SK-N-SH (cell line): Measurements from ENCODE around the gene RNF215. TPM values are rescaled to one million over a fixed set of nuclear protein-coding genes. Genes with fewer than 3 reads are reported as not detected.

ENCODE experiments used
- CTCF ChIA-PET: fragments of 300-600, 350-600 bp; formaldehyde crosslinking; extraction: SDS; loops from one replicate; lab custom pipeline; 2021; lab: Yijun Ruan, JAX
- POLR2A ChIA-PET: fragments of 350-600 bp; sonication (Branson Sonifier 250); formaldehyde crosslinking; extraction: SDS; loops from one replicate; lab custom pipeline; 2020; ENCODE audit warnings: antibody characterized with exemption, inconsistent platforms; lab: Yijun Ruan, JAX
- DNase-seq: peaks from one replicate; pipeline ENCODE4 v3.0.0; 2012
- H2AFZ ChIP-seq: fragments of 200-600 bp; sonication (generic); 2 replicates; pipeline ENCODE4 v1.8.1; 2016; ENCODE audit warnings: antibody characterized with exemption, mild to moderate bottlenecking, low read depth
- H3F3A ChIP-seq: fragments of 200-600 bp; sonication (generic); replicated peaks from 2 replicates; pipeline ENCODE3; 2016; ENCODE audit warnings: antibody characterized with exemption, mild to moderate bottlenecking; ENCODE audit not compliant: insufficient read depth
- H3K27ac ChIP-seq, 2 experiments: fragments of 200-500 bp in 1 of 2; fragments of 200-600 bp in 1 of 2; sonication (Bioruptor generic) in 1 of 2; sonication (generic), shearing (Covaris generic) in 1 of 2; 2 replicates each; pipeline versions ENCODE4 v1.5.1 to v1.6.1; 2014 to 2016; ENCODE audit warnings: low read depth in 2 of 2, inconsistent platforms in 1 of 2, low read length in 1 of 2, mild to moderate bottlenecking in 1 of 2, mixed read lengths in 1 of 2
- H3K27me3 ChIP-seq: fragments of 200-600 bp; sonication (generic), shearing (Covaris generic); 2 replicates; pipeline ENCODE4 v1.6.1; 2016; ENCODE audit warnings: mixed run types; ENCODE audit not compliant: insufficient read depth
- H3K36me3 ChIP-seq, 2 experiments: fragments of 200-500 bp in 1 of 2; fragments of 200-600 bp in 1 of 2; sonication (Bioruptor generic) in 1 of 2; sonication (generic) in 1 of 2; replicated peaks in 1 of 2; 2 replicates each; pipeline versions ENCODE3 to v1.5.1; 2014 to 2016; ENCODE audit warnings: low read length in 1 of 2, mild to moderate bottlenecking in 1 of 2; ENCODE audit not compliant: insufficient read depth in 2 of 2, control insufficient read depth in 1 of 2
- H3K4me1 ChIP-seq, 2 experiments: fragments of 200-500 bp in 1 of 2; fragments of 200-600 bp in 1 of 2; sonication (Bioruptor generic) in 1 of 2; sonication (generic), shearing (Covaris generic) in 1 of 2; 2 replicates each; pipeline versions ENCODE4 v1.5.1 to v1.6.1; 2014 to 2016; ENCODE audit warnings: low read depth in 1 of 2, low read length in 1 of 2, mixed run types in 1 of 2; ENCODE audit not compliant: insufficient read depth in 2 of 2, control insufficient read depth in 1 of 2
- H3K4me2 ChIP-seq: fragments of 200-600 bp; sonication (generic), shearing (Covaris generic); 2 replicates; pipeline ENCODE4 v1.6.1; 2017; ENCODE audit warnings: mixed run types
- H3K4me3 ChIP-seq, 2 experiments: fragments of 200-500 bp in 1 of 2; fragments of 200-600 bp in 1 of 2; sonication (Bioruptor generic) in 1 of 2; sonication (generic), shearing (Covaris generic) in 1 of 2; 2 replicates each; pipeline versions ENCODE4 v1.5.1 to v1.8.1; 2014 to 2016; ENCODE audit warnings: low read depth in 2 of 2, inconsistent platforms in 1 of 2, low read length in 1 of 2, mild to moderate bottlenecking in 1 of 2, mixed read lengths in 1 of 2, moderate library complexity in 1 of 2
- H3K79me2 ChIP-seq: fragments of 200-600 bp; sonication (generic); 2 replicates; pipeline ENCODE4 v1.8.1; 2017; ENCODE audit warnings: mild to moderate bottlenecking; ENCODE audit not compliant: insufficient read depth
- H3K9ac ChIP-seq: fragments of 200-600 bp; sonication (generic); 2 replicates; pipeline ENCODE4 v1.6.1; 2017; ENCODE audit warnings: mixed run types
- H3K9me2 ChIP-seq: fragments of 200-600 bp; sonication (generic); 2 replicates; pipeline ENCODE4 v1.6.1; 2017; ENCODE audit warnings: mixed run types
- H3K9me3 ChIP-seq: fragments of 200-600 bp; sonication (generic); 2 replicates; pipeline ENCODE4 v1.6.1; 2017; ENCODE audit warnings: mixed run types, mild to moderate bottlenecking, moderate library complexity
- H4K20me1 ChIP-seq: fragments of 200-600 bp; sonication (generic); 2 replicates; pipeline ENCODE4 v1.6.1; 2017; ENCODE audit warnings: mild to moderate bottlenecking, mixed run types; ENCODE audit not compliant: insufficient read depth
- ELF1 ChIP-seq: IDR thresholded peaks from 2 replicates; pipeline ENCODE4 v1.4.0; 2012
- FOXJ3 ChIP-seq: sonication (generic); formaldehyde crosslinking; IDR thresholded peaks from 2 replicates; pipeline ENCODE4 v1.5.1; 2020; ENCODE audit warnings: mild to moderate bottlenecking, missing genetic modification reagents
- GABPA ChIP-seq: IDR thresholded peaks from 2 replicates; pipeline ENCODE4 v1.4.0; 2012; ENCODE audit warnings: low read depth, mild to moderate bottlenecking
- JUND ChIP-seq: IDR thresholded peaks from 2 replicates; pipeline ENCODE4 v1.4.0; 2012
- MEF2A ChIP-seq: IDR thresholded peaks from 2 replicates; pipeline ENCODE4 v1.4.0; 2012; ENCODE audit warnings: low read depth, borderline replicate concordance
- NFIC ChIP-seq: IDR thresholded peaks from 2 replicates; pipeline ENCODE4 v1.4.0; 2012; ENCODE audit warnings: borderline replicate concordance
- NRF1 ChIP-seq: IDR thresholded peaks from 2 replicates; pipeline ENCODE4 v1.6.1; 2012; ENCODE audit warnings: low read depth, mild to moderate bottlenecking, low read length
- RCOR1 ChIP-seq: fragments of 150-350 bp; IDR thresholded peaks from 2 replicates; pipeline ENCODE4 v1.6.1; 2017; ENCODE audit warnings: antibody characterized with exemption, low read length
- RXRA ChIP-seq: IDR thresholded peaks from 2 replicates; pipeline ENCODE4 v1.4.0; 2012; ENCODE audit warnings: low read depth, mild to moderate bottlenecking, borderline replicate concordance
- SIN3A ChIP-seq: IDR thresholded peaks from 2 replicates; pipeline ENCODE4 v1.6.1; 2012; ENCODE audit warnings: low read depth, mild to moderate bottlenecking, low read length, moderate library complexity, borderline replicate concordance
- SMC3 ChIP-seq: IDR thresholded peaks from 2 replicates; pipeline ENCODE4 v1.6.1; 2012; ENCODE audit warnings: low read depth, low read length, improper control_type of control experiment
- WGBS: methylation state at CpG from one replicate; pipeline ENCODE4 v1.1.6; 2017; ENCODE audit warnings: low lambda C conversion rate; 5-methylcytosine and 5-hydroxymethylcytosine counted together
- polyA plus RNA-seq, 3 experiments: library from polyadenylated mRNA; depleted of rRNA; stranded (reverse); fragments of >200 nt; gene quantifications; 2 replicates each; pipeline ENCODE4 v1.2.3, GENCODE V29; 2012
- TF ChIP-seq, protein P1 (sequence below): IDR thresholded peaks from 2 replicates; pipeline ENCODE4; 2012
- TF ChIP-seq, protein P2 (sequence below): fragments of 200-600 bp; sonication (generic); IDR thresholded peaks from 2 replicates; pipeline ENCODE4 v1.6.1; 2017; ENCODE audit warnings: antibody characterized with exemption, mild to moderate bottlenecking, moderate library complexity
- TF ChIP-seq, protein P3 (sequence below): fragments of 150-350 bp; IDR thresholded peaks from 2 replicates; pipeline ENCODE4 v1.6.1; 2017; ENCODE audit warnings: antibody characterized with exemption, low read length, low read depth, borderline replicate concordance
- TF ChIP-seq, protein P4 (sequence below): fragments of 150-350 bp; IDR thresholded peaks from 2 replicates; pipeline ENCODE4 v1.6.1; 2016; ENCODE audit warnings: mild to moderate bottlenecking, low read depth, low read length
- TF ChIP-seq, protein P5 (sequence below): IDR thresholded peaks from 2 replicates; pipeline ENCODE4 v1.6.1; 2012; ENCODE audit warnings: mild to moderate bottlenecking, low read depth, low read length, moderate library complexity

The RNF215 gene
- polyA plus RNA-seq, 1 of the 3 experiments (the other 2 are of a cell fraction): 28.6 TPM

DNA sequence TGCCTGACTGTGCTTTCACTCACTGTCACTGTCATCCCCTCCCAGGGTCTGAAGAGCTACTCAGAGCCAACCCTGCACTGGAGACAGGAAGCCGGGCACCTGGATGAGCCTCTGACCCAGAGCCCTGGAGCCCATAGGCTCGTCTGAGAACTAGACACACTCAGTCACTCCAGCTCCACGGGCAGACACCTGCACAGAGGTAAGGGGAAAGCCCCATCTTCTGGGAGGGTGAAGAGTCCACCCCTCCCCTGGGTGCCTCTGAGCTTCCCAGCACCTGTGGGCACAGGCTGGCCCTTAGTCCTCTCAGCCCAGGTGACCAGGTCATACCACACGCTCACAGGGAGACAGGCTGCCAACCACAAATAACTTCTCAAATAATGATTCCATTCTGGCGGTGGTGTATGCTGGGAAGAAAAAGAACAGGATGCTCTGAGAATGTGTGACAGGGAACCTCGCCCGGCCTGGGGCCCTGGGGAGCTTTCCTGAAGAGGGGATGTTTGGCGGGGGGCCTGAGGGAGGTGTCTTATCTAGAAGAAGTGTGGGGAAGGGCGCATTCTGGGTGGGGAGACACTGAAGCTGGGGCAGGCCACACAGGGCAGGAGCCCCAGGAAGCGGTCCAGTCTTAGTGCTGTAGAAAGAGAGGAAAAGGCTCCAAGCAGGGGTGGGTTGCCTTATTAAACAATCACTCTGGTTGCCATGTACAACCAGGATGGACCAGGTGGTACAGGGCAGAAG is 25.1 kb downstream of the RNF215 start:
- H3K79me2 ChIP-seq: no peaks in the 10 kb centered on the region
- no peak overlapping the region for H3K9ac ChIP-seq
- no peaks in the 10 kb centered on the region for H3F3A ChIP-seq
- no peaks in the 10 kb centered on the region for H3K36me3 ChIP-seq
- H3K4me2 ChIP-seq: no peak overlapping the region
- no peaks in the 10 kb centered on the region for H4K20me1 ChIP-seq
- H3K27me3 ChIP-seq: no peaks in the 10 kb centered on the region
- POLR2A ChIA-PET: no interaction called here
- no peaks in the 10 kb centered on the region for H3K9me2 ChIP-seq
- no peak overlapping the region for H2AFZ ChIP-seq
- no peak overlapping the region for H3K4me3 ChIP-seq
- DNase-seq: no peak
- CTCF ChIA-PET: interaction anchor here (0.6 kb wide), 1 partner anchor 25 kb away, joined by 4 read pairs; the partner anchor contains the start of gene RNF215
- 91% methylated on average over 9 of the region's 10 CpGs for WGBS
- H3K4me1 ChIP-seq: peaks cover 0 to 9% of the 10 kb centered on the region in 2 experiments; a peak in 1 of 4 replicates
- H3K27ac ChIP-seq: no peak overlapping the region
- H3K9me3 ChIP-seq: no peaks in the 10 kb centered on the region
- TF ChIP-seq RXRA: no peak
- no peak for TF ChIP-seq GABPA
- TF ChIP-seq, protein P1, sequence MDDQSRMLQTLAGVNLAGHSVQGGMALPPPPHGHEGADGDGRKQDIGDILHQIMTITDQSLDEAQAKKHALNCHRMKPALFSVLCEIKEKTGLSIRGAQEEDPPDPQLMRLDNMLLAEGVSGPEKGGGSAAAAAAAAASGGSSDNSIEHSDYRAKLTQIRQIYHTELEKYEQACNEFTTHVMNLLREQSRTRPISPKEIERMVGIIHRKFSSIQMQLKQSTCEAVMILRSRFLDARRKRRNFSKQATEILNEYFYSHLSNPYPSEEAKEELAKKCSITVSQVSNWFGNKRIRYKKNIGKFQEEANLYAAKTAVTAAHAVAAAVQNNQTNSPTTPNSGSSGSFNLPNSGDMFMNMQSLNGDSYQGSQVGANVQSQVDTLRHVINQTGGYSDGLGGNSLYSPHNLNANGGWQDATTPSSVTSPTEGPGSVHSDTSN: no peak
- no peak for TF ChIP-seq ELF1
- no peak for TF ChIP-seq SIN3A
- TF ChIP-seq, protein P2, sequence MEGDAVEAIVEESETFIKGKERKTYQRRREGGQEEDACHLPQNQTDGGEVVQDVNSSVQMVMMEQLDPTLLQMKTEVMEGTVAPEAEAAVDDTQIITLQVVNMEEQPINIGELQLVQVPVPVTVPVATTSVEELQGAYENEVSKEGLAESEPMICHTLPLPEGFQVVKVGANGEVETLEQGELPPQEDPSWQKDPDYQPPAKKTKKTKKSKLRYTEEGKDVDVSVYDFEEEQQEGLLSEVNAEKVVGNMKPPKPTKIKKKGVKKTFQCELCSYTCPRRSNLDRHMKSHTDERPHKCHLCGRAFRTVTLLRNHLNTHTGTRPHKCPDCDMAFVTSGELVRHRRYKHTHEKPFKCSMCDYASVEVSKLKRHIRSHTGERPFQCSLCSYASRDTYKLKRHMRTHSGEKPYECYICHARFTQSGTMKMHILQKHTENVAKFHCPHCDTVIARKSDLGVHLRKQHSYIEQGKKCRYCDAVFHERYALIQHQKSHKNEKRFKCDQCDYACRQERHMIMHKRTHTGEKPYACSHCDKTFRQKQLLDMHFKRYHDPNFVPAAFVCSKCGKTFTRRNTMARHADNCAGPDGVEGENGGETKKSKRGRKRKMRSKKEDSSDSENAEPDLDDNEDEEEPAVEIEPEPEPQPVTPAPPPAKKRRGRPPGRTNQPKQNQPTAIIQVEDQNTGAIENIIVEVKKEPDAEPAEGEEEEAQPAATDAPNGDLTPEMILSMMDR: no peak
- TF ChIP-seq SMC3: no peak
- TF ChIP-seq, protein P3, sequence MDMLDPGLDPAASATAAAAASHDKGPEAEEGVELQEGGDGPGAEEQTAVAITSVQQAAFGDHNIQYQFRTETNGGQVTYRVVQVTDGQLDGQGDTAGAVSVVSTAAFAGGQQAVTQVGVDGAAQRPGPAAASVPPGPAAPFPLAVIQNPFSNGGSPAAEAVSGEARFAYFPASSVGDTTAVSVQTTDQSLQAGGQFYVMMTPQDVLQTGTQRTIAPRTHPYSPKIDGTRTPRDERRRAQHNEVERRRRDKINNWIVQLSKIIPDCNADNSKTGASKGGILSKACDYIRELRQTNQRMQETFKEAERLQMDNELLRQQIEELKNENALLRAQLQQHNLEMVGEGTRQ: no peak
- TF ChIP-seq, protein P4, sequence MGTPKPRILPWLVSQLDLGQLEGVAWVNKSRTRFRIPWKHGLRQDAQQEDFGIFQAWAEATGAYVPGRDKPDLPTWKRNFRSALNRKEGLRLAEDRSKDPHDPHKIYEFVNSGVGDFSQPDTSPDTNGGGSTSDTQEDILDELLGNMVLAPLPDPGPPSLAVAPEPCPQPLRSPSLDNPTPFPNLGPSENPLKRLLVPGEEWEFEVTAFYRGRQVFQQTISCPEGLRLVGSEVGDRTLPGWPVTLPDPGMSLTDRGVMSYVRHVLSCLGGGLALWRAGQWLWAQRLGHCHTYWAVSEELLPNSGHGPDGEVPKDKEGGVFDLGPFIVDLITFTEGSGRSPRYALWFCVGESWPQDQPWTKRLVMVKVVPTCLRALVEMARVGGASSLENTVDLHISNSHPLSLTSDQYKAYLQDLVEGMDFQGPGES: no peak
- TF ChIP-seq NRF1: no peak
- TF ChIP-seq RCOR1: no peak
- TF ChIP-seq FOXJ3 (CRISPR knock-in tag): no peak
- TF ChIP-seq MEF2A: no peak
- TF ChIP-seq, protein P5, sequence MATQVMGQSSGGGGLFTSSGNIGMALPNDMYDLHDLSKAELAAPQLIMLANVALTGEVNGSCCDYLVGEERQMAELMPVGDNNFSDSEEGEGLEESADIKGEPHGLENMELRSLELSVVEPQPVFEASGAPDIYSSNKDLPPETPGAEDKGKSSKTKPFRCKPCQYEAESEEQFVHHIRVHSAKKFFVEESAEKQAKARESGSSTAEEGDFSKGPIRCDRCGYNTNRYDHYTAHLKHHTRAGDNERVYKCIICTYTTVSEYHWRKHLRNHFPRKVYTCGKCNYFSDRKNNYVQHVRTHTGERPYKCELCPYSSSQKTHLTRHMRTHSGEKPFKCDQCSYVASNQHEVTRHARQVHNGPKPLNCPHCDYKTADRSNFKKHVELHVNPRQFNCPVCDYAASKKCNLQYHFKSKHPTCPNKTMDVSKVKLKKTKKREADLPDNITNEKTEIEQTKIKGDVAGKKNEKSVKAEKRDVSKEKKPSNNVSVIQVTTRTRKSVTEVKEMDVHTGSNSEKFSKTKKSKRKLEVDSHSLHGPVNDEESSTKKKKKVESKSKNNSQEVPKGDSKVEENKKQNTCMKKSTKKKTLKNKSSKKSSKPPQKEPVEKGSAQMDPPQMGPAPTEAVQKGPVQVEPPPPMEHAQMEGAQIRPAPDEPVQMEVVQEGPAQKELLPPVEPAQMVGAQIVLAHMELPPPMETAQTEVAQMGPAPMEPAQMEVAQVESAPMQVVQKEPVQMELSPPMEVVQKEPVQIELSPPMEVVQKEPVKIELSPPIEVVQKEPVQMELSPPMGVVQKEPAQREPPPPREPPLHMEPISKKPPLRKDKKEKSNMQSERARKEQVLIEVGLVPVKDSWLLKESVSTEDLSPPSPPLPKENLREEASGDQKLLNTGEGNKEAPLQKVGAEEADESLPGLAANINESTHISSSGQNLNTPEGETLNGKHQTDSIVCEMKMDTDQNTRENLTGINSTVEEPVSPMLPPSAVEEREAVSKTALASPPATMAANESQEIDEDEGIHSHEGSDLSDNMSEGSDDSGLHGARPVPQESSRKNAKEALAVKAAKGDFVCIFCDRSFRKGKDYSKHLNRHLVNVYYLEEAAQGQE: no peak
- TF ChIP-seq NFIC: no peak
- TF ChIP-seq JUND: no peak
